Stimulated activated CD8-positive, alpha-beta memory T cell treated with anti-CD3 and anti-CD28 coated beads, Interleukin-7, amount 100 ng/mL, for 1 hour (primary cell): ENCODE data around the gene DIP2A.

ENCODE experiments used
- DNase-seq, 2 donors: peaks; one replicate each; pipeline ENCODE4 v3.0.0-alpha.2; 2020; ENCODE audit warnings: low read depth in 2 of 2

DIP2A gene

DNA sequence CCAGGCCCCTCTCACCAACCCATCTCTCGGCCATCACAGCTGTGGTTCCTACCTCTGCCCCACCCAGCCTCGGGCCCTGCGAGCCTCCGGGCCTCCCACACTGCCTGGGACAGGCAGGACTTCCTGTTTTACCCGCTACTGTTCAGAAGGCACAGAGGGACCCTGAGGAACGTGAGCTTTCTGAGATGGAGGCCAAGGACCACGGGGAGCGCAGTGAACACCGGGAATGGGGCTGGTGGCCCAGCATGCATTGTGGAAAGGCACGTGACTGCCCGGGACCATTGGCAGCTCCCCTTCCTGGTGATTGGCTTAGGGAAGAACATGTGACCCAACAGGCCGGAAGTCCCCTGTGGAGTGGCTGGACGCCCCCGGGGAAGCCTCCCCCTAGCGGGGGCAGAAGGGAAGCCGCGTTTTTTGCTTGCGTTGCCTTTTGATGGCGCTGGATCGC is 139.2 kb downstream of the DIP2A start:
- no peak for DNase-seq

DNA sequence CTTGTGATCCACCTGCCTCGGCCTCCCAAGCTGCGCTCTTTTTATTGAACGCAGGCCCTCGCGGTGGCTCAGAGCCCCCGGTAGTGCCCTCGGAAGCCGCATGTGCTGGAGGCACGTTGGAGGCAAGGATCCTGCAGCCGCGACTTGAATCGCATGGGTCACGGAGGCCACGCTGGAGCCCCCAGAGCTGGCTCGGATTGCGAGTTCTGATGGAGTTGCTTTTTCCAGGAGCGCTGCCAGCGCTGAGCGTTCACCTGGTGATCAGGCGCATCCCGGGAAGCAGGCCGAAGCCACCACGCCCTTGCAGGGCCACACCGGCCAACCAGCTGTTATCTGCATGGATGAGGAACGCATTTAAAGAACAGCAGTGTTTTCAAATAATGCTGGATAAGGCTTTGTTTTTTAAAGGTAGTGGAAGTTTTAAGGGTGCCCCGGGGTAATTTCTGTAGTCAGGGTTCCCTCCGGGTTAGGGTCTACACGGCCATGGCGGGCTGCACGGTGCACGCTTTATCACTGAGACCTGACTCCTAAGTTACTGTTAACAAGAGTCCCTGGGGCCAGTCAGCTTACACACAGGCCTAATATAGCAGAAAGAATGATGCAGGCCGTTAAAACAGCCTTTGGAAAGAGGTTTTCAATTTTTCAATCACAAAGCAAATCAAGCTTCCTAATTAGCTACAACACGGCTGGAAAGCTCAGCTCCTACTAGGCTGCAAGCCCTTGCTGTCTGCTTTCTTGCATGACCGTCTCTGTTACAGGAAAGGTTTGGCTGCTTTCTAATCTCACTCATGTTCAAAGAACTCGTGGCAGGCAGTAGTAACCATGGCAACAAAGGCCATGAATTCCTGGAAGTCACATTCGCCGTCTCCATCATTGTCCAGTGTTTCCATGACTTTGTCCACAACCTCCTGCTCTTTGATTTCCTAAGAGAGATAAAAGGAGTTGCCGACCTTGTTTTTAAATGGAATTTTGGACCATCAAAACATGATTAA is 140.2 kb downstream of the DIP2A start:
- DNase-seq, result no peak

DNA sequence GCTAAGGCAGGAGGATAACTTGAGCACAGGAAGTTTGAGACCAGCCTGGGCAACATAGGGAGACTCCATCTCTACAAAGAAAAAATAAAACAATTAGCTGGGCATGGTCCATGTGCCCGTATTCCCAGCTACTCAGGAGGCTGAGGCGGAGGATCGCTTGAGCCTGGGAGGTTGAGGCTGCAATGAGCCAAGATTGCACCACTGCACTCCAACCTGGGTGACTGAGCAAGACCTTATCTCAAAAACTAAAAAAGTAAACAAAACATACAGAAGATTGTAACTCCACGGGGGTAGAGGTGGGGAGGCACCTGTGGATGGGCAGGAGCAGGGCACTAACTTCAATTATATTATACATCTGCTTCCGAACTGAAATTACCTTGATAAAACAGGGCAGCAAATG is 141.6 kb downstream of the DIP2A start:
- DNase-seq, result no peak

DNA sequence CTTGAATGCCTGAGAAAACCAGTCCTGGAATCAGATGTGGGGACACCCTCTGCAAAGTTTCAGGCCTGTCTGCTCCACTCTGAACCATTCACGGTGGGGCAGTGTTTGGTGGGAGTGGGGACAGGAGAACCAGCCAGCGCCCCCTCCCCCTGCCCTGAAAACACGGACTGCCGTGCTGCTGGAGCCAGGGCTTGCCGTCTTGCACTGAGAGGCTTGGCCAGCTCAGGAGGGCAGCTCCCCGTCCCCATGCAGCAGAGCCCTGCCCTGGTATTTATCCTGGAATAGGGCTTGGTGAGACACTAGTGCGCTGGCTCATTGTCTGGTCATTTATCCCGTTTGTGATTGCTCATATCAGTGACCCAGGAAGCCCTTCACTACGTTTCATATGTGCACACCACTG is 142.3 kb downstream of the DIP2A start:
- DNase-seq, result no peak

DNA sequence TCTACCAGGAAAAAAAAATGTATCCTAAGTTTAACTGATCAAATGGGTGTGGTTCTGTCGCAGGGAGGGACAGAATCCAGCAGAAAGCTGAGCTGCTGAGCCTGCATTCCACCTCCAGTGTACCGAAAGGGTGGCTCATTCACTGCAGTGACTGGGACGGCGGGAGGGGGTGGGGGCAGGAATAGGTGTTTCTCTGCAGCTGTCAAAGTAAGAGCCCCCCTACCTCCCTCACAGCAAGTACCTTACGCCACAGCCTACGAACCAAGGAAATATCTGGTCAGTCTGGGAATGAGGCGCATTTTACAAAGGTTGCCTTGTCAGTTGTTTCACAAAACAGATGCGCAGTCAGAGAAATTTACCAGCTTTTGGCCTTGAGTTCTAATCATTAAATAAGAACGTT is 144.5 kb downstream of the DIP2A start:
- no peak for DNase-seq

DNA sequence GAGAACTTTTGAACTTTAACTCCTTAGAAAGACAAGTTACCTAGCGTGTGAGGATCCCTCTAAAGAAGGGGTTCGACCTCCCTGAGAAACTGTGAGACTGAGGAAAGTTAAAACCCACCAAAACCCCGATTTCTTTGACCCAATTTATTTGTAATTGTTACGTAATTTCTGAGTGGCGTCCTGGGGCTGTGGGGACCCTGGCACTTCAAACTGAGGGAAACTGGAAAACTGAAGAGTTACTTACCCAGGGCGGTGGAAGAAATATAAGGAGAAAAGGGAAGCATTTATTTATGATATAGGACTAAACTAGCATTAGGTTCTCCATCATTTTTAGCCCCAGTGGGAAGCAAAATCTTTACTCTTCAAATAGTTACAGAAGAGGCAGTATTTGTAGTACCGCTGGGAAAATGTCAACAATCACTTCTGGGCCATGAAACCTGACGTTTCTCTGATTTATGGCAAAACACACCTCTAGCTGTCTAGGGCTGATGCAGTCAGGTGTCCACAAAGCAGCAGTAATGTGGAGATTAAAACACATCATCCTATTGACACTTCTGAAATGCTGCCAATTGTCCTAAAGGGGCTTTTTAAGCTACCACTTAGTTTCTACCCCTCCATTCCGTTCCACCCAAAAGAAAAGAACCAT is 145.8 kb downstream of the DIP2A start:
- DNase-seq, result no peak

DNA sequence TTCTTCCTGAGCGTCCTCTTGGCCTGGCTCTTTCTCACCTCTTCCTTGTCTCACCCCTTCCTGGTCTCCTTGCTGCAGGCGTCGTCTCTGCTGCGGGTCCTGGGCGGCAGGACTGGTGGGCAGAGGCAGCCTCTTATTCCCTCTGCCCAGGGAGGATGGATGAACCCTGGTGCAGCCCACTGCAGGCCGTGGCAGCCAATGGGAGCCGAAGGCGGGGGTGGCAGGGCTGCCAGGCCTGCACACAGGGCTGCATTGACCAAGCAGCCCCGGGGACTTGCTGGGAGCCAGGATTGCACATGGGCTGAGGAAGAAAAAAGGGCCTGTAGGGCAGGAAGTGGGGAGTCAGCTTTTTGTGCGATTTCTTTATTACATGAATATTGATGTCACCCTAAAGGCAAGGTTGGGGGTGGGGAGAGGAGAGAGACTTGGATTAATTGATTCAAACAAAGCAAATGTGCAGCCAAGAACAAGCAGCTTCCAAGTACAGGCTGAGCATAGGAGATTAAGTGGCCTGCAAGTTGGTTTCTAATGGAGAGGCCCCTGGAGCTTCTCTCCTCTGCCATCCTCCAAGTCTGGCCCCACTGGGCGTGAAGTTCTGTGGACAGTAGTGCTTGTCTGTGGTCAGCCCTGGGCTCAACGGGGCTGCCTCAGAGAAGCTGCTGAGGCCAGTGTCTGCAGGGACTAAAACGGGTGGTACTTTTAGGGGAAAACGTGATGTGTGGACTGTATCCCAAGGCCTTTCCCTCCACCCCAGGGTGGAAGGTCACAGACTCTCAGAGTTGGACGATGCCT is 146.5 kb downstream of the DIP2A start, which contains the start of gene S100B:
TSS of gene S100B (minus strand) at position 108 of the 792 bp plus-strand sequence. CDS start 2,667 bp downstream, outside the sequence.
- no peak for DNase-seq

DNA sequence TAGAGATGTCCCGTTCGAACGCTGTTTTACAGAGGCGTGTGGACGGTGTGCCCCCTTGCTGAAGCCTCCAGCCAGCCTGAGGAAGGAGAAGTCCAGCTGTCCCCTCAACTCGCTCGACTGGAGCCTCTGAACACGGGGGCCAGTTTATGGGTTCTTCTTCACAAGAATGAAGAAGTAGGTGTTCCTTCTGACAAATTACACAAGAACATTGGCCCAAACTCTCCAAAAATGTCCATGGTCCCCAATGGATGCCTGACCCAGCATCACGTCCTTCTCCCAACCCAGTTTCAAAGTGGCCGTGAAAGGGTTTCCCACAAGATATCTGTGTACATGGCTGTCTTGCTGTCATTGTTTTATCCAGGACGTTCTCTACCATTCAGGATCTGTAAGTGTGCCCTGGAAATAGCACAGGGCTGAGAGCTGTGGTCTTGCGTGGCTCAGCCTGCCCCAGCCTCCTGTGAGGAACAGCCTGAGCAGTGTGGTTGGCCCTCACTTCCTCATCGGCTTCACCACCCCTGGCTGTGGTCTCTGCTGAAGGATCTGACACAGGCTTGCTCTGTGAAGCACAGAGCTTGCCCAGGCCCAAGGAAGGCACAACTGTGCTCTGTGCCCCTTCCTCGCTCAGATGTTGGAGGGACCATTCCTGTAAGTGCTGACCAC is 147.2 kb downstream of the DIP2A start:
- peak; percentile 17 to 27 for DNase-seq

DNA sequence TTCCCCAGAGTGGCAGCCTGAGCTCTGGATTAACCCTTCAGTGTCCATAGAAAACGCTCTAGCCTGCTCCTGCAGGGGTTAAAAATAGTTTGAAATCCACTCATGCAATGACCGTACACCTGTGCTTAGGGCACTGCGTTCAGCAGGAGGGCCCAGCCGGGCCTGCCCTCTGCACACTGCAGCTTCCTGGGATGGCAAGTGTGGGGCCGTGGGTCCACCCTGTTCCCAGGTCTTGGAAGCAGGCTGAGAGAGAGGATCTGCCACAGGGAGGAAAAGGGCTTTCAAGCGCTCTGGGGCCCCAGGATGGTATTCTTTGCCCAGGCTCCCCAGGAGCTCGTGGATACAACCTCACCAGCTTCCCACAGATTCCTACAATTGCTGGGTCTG is 147.7 kb downstream of the DIP2A start:
- no peak for DNase-seq

DNA sequence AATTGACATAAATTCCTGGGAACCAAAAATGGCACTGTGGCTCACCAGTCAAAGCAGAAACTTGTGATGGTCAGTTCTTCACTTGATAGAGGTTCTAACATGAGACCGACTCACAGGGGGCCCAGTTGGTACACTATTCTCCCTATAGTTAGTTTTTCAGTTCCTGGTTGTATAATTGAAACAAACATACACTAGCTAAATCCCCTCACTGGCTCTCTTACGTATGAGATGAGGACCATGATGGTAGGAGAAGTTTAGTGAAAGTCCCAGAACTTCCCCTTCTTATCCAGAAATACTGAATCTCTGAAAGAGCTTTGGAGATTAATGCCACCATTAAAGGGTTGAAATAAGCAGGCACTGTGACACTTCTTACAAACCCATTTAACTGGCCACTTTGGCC is 148.9 kb downstream of the DIP2A start:
- DNase-seq, result no peak

DNA sequence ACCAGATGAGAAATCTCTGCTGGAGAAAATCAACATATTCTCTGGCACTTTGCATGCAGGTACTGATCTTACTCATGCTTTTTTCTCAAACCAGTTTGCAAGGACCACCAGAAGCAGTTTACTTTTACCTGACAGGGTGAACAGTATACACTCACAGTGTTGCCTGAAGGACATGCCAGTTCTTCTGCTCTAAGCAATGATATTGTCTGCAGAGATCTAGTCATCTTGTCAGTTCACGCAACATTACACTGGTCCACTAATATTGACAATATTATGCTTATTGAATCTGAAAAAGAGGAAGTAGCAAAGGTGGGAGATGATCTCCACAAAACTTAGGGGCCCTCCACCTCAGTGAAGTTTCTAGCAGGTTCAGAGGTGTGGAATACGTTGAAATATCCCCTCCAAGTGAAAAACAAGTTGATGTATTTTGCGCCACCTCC is 150.0 kb downstream of the DIP2A start:
- DNase-seq, result no peak

DNA sequence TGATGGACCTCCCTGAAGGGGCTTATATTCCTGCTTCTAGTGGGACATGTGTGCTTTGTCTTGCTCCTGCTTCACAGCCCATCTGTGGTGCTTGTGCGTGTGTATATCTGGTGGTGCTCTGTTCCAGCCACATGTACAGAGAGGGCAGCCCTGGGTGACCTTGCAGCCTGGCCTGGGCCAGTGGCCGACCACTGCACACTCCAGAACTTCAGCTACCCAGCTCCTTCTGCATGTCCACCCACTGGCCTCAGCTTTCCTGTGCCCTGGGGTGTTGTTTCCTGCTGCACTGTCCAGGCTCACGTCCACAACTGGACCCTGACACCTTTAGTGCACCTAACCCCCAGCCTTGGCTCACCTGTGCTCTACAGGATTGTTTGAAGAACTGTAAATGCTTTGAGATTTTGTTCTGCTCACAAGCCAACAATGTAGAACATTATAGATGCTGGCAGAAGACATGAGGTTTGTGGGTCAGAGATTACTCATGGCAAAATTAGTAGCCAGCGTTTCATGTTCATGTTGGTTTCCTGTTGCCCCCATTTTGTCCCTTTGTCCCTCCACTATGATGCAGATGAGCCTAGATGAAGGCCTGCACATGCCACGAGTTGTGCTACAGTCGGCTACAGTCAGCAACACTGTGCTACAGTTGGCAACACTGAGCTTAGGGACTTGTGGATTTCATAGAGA is 151.5 kb downstream of the DIP2A start:
- no peak for DNase-seq

DNA sequence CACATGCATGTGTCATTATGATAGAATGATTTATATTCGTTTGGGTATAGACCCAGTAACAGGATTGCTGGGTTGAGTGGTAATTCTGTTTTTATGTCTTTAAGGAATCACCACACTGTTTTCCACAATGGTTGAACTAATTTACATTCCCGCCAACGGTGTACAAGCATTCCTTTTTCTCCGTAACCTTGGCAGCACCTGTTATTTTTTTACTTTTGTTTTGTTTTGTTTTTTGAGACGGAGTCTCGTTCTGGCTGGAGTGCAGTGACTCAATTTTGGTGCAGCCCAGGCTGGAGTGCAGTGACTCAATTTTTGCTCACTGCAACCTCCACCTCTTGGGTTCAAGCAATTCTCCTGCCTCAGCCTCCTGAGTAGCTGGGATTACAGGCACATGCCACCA is 154.7 kb downstream of the DIP2A start:
- no peak for DNase-seq

DNA sequence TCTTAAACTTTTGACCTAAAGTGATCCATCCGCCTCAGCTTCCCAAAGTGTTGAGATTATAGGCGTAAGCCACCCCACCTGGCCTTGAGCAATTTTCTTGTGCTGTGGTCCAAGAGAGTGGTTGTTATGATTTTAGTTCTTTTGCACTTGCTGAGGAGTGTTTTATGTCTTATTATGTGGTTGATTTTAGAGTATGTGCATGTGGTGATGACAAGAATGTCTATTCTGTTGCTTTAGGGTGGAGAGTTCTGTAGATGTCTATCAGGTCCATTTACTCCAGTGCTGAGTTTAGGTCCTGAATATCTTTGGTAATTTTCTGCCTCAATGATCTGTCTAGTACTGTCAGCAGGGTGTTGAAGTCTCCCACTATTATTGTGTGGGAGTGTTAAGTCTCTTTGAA is 157.4 kb downstream of the DIP2A start:
- no peak for DNase-seq

DNA sequence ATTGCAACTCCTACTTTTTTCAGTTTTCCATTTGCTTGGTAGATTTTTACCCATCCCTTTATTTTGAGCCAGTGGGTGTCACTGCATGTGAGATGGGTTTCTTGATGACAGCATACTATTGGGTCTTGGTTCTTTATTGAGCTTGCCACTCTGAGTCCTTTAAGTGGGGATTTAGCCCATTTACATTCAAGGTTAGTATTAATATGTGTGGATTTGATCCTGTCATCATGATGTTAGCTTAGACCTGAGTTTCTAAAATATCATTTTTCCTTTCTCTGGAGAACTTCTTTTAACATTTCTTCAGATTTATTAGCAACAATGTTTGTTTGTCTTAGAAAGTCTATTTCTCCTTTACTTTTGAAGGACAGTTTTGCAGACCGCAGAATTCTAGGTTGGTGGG is 158.0 kb downstream of the DIP2A start:
- no peak for DNase-seq

DNA sequence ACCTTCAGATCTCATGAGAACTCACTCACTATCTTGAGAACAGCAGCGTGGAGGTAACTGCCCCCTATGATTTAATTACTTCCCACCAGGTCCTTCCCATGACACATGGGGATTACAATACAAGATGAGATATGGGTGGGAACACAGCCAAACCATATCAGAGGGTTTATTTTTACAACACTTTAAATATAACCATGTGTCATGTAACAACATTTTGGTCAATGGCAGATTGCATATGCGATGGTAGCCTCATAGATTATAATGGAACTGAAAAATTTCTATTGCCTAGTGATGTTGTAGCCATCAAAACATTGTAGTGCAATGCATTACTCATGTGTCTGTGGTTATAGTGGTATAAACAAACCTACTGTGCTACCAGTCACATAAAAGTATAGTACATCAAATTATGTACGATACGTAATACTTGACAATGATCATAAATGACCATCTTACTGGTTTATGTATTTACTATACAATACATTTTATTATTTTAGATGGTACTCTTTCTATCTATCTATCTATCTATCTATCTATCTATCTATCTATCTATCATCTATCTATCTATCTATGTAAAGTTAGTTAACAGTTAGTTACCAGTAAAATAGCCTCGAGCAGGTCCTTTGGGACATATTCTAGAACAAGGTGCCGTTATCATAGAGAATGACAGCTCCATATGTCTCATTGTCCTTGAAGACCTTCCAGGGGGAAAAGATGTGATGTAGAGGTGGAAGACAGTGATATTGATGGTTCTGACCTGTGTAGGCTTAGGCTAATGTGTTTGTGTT is 158.8 kb downstream of the DIP2A start:
- no peak for DNase-seq

DNA sequence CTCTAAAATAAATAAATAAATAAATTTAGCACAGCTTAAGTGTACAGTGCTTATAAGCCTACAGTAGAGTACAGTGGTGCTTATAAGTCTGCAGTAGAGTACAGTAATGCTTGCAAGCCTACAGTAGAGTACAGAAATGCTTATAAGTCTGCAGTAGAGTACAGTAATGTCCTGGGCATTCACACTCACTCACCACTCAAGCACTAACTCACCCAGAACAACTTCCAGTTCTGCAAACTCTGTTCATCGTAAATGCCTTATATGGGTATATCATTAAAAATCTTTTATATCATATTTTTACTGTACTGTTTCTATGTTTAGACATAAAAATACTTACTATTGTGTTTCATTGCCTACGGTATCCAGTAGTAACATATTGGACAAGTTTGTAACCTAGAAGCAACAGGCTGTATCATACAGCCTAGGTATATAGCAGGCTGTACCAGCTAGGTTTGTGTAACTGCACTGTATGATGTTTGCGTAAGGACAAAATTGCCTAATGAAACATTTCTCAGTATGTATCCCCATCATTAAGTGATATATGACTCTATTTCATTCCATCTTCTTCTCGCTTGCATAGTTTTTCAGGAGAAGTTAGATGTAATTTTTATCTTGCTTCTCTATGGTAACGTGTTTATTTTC is 160.2 kb downstream of the DIP2A start:
- no peak for DNase-seq
